Mesendoderm (in vitro differentiated cells): ENCODE data around the gene SEC23IP.
"Not testable (repeated sequence)": the region's sequence is repeated elsewhere in the genome, so short reads cannot be mapped to it uniquely, and the experiment has no call there.

Source experiments
- DNase-seq: peaks from one replicate; pipeline ENCODE4 v3.0.0; 2013
- H2AK5ac ChIP-seq: 2 replicates; pipeline ENCODE4 v1.6.1; 2013; ENCODE audit warnings: low read length, inconsistent platforms
- H2BK120ac ChIP-seq: 2 replicates; pipeline ENCODE4 v1.6.1; 2013; ENCODE audit warnings: low read depth, mild to moderate bottlenecking, low read length, moderate library complexity, mixed read lengths
- H2BK15ac ChIP-seq: replicated peaks from 2 replicates; pipeline ENCODE4 v1.6.1; 2013; ENCODE audit warnings: low read depth, mild to moderate bottlenecking, moderate library complexity
- H2BK5ac ChIP-seq: 2 replicates; pipeline ENCODE4 v1.6.1; 2013; ENCODE audit warnings: low read length, inconsistent platforms
- H3K18ac ChIP-seq: 2 replicates; pipeline ENCODE4 v1.6.1; 2013; ENCODE audit warnings: mild to moderate bottlenecking, low read length, mixed read lengths
- H3K23ac ChIP-seq: one replicate; pipeline ENCODE4 v1.6.1; 2013; ENCODE audit warnings: low read length
- H3K27ac ChIP-seq: 2 replicates; pipeline ENCODE4 v1.5.1; 2013; ENCODE audit warnings: low read depth, mild to moderate bottlenecking, inconsistent platforms, low read length, moderate library complexity
- H3K27me3 ChIP-seq: 2 replicates; pipeline ENCODE4 v1.6.1; 2013; ENCODE audit warnings: low read length, control low read depth, mild to moderate bottlenecking, inconsistent platforms; ENCODE audit not compliant: insufficient read depth, poor library complexity
- H3K36me3 ChIP-seq: 2 replicates; pipeline ENCODE4 v1.6.1; 2013; ENCODE audit warnings: low read length, inconsistent platforms; ENCODE audit not compliant: control insufficient read depth, insufficient read depth
- H3K4ac ChIP-seq: one replicate; pipeline ENCODE4 v1.6.1; 2013; ENCODE audit warnings: low read depth, mild to moderate bottlenecking, low read length, moderate library complexity
- H3K4me1 ChIP-seq: 2 replicates; pipeline ENCODE4 v1.6.1; 2013; ENCODE audit warnings: low read depth, low read length, inconsistent platforms; ENCODE audit not compliant: control insufficient read depth
- H3K4me2 ChIP-seq: 2 replicates; pipeline ENCODE4 v1.6.1; 2013; ENCODE audit warnings: low read length
- H3K4me3 ChIP-seq: 2 replicates; pipeline ENCODE4 v1.5.1; 2013; ENCODE audit warnings: mild to moderate bottlenecking, low read length
- H3K56ac ChIP-seq: one replicate; pipeline ENCODE4 v1.6.1; 2013; ENCODE audit warnings: low read length
- H3K79me1 ChIP-seq: 2 replicates; pipeline ENCODE4 v1.6.1; 2013; ENCODE audit warnings: low read length, inconsistent platforms
- H3K79me2 ChIP-seq: 2 replicates; pipeline ENCODE4 v1.6.1; 2013; ENCODE audit warnings: mild to moderate bottlenecking, low read length; ENCODE audit not compliant: control insufficient read depth, insufficient read depth
- H3K9ac ChIP-seq: 2 replicates; pipeline ENCODE4 v1.6.1; 2013; ENCODE audit warnings: low read length, inconsistent platforms
- H4K5ac ChIP-seq: one replicate; pipeline ENCODE4 v1.6.1; 2013; ENCODE audit warnings: low read length
- H4K8ac ChIP-seq: one replicate; pipeline ENCODE4 v1.6.1; 2013; ENCODE audit warnings: low read depth, mild to moderate bottlenecking, control low read depth, low read length, moderate library complexity
- whole genome bisulfite sequencing: extraction: QIAGEN DNeasy Blood & Tissue Kit; methylation state at CpG from one replicate; pipeline ENCODE4 v1.1.7; 2013; ENCODE audit warnings: low lambda C conversion rate, missing lambda C conversion rate; ENCODE audit not compliant: insufficient coverage; ENCODE audit errors: extremely low coverage; 5-methylcytosine and 5-hydroxymethylcytosine counted together

SEC23IP gene

GRCh38 chr10:119862524-119862923, 30.0 kb upstream of the SEC23IP start:
- Histone ChIP-seq H3K4ac (no peak overlapping the region), H3K23ac (no peak overlapping the region), H2BK120ac (no peak overlapping the region), H3K36me3 (no peaks in the 10 kb centered on the region), H3K27me3 (no peaks in the 10 kb centered on the region), H3K4me3 (no peak overlapping the region), H3K27ac (no peak overlapping the region), H4K8ac (no peak overlapping the region), H4K5ac (no peak overlapping the region), H3K4me1 (no peaks in the 10 kb centered on the region), H2AK5ac (no peak overlapping the region), H3K79me2 (peaks cover 65% of the 10 kb centered on the region), H2BK5ac (no peak overlapping the region), H3K56ac (no peak overlapping the region), H2BK15ac (no peak overlapping the region), H3K9ac (no peak overlapping the region), H3K79me1 (peaks cover 1% of the 10 kb centered on the region), H3K4me2 (no peak overlapping the region), H3K18ac (no peak overlapping the region)
- DNase-seq = no peak
- no CpG with 5 or more reads among the region's 1 CpG for WGBS

- H2BK15ac ChIP-seq = no peak overlapping the region
Measured at GRCh38 chr10:119863951-119864565, 28.5 kb upstream of the SEC23IP start.

GRCh38 chr10:119865699-119866240, 26.8 kb upstream of the SEC23IP start:
- Histone ChIP-seq H2AK5ac (no peak overlapping the region), H3K56ac (no peak overlapping the region), H3K23ac (no peak overlapping the region), H3K9ac (no peak overlapping the region), H3K27ac (no peak overlapping the region), H3K4me1 (no peaks in the 10 kb centered on the region), H3K18ac (no peak overlapping the region), H4K5ac (no peak overlapping the region), H2BK15ac (no peak overlapping the region), H3K79me1 (peaks cover 3% of the 10 kb centered on the region), H4K8ac (no peak overlapping the region), H2BK5ac (no peak overlapping the region), H3K4ac (no peak overlapping the region), H3K4me3 (no peak overlapping the region), H2BK120ac (no peak overlapping the region), H3K4me2 (no peak overlapping the region), H3K36me3 (no peaks in the 10 kb centered on the region), H3K27me3 (no peaks in the 10 kb centered on the region), H3K79me2 (peaks cover 85% of the 10 kb centered on the region)
- DNase-seq = no peak
- WGBS = no CpG with 5 or more reads among the region's 6 CpGs

More at GRCh38 chr10:119863951-119864565, 28.5 kb upstream of the SEC23IP start:
- H3K79me2 ChIP-seq = peaks cover 78% of the 10 kb centered on the region
- no peak overlapping the region for H3K23ac ChIP-seq
- no peak overlapping the region for H3K27ac ChIP-seq
- H3K4me1 ChIP-seq = no peaks in the 10 kb centered on the region
- no peak overlapping the region for H3K56ac ChIP-seq
- H4K8ac ChIP-seq = no peak overlapping the region
- H3K36me3 ChIP-seq = no peaks in the 10 kb centered on the region
- no peak overlapping the region for H4K5ac ChIP-seq
- H3K4ac ChIP-seq = no peak overlapping the region
- no CpG with 5 or more reads among the region's 4 CpGs for WGBS
- no peak for DNase-seq
- no peak overlapping the region for H3K9ac ChIP-seq
- H3K18ac ChIP-seq = no peak overlapping the region
- peaks cover 3% of the 10 kb centered on the region for H3K79me1 ChIP-seq
- H2BK5ac ChIP-seq = no peak overlapping the region
- H2BK120ac ChIP-seq = no peak overlapping the region
- no peak overlapping the region for H3K4me2 ChIP-seq
- no peak overlapping the region for H2AK5ac ChIP-seq
- no peaks in the 10 kb centered on the region for H3K27me3 ChIP-seq
- no peak overlapping the region for H3K4me3 ChIP-seq

GRCh38 chr10:119867317-119867716, 25.2 kb upstream of the SEC23IP start:
- Histone ChIP-seq H4K5ac (no peak overlapping the region), H2BK5ac (no peak overlapping the region), H3K4me3 (no peak overlapping the region), H3K4me1 (no peaks in the 10 kb centered on the region), H2BK120ac (no peak overlapping the region), H2BK15ac (no peak overlapping the region), H3K36me3 (no peaks in the 10 kb centered on the region), H2AK5ac (no peak overlapping the region), H3K4ac (no peak overlapping the region), H3K79me2 (peaks cover 84% of the 10 kb centered on the region), H3K23ac (no peak overlapping the region), H4K8ac (no peak overlapping the region), H3K79me1 (peaks cover 3% of the 10 kb centered on the region), H3K4me2 (no peak overlapping the region), H3K9ac (no peak overlapping the region), H3K27me3 (no peaks in the 10 kb centered on the region), H3K27ac (no peak overlapping the region), H3K56ac (no peak overlapping the region), H3K18ac (no peak overlapping the region)
- WGBS = no CpG with 5 or more reads among the region's 7 CpGs
- DNase-seq = no peak

- not testable (repeated sequence) for H3K27me3 ChIP-seq, H3K36me3 ChIP-seq, H3K4ac ChIP-seq, H3K23ac ChIP-seq, H3K79me1 ChIP-seq, H3K4me3 ChIP-seq, DNase-seq, H2BK15ac ChIP-seq, H3K27ac ChIP-seq, H2BK120ac ChIP-seq, H3K18ac ChIP-seq, H2AK5ac ChIP-seq, H4K5ac ChIP-seq, H3K4me1 ChIP-seq, H3K56ac ChIP-seq, H3K4me2 ChIP-seq, H4K8ac ChIP-seq, H3K9ac ChIP-seq, H2BK5ac ChIP-seq
- WGBS = no CpG with 5 or more reads among the region's 4 CpGs
- H3K79me2 ChIP-seq = peaks cover 72% of the 10 kb centered on the region
Measured at GRCh38 chr10:119869398-119869797, 23.1 kb upstream of the SEC23IP start.
